ENCODE data around the gene CACNA2D1. TPM values are rescaled to one million over a fixed set of nuclear protein-coding genes. Genes with fewer than 3 reads are reported as not detected.

The CACNA2D1 gene
- total RNA-seq, 1 experiment from 2014 or later, result 9.1 TPM

DNA sequence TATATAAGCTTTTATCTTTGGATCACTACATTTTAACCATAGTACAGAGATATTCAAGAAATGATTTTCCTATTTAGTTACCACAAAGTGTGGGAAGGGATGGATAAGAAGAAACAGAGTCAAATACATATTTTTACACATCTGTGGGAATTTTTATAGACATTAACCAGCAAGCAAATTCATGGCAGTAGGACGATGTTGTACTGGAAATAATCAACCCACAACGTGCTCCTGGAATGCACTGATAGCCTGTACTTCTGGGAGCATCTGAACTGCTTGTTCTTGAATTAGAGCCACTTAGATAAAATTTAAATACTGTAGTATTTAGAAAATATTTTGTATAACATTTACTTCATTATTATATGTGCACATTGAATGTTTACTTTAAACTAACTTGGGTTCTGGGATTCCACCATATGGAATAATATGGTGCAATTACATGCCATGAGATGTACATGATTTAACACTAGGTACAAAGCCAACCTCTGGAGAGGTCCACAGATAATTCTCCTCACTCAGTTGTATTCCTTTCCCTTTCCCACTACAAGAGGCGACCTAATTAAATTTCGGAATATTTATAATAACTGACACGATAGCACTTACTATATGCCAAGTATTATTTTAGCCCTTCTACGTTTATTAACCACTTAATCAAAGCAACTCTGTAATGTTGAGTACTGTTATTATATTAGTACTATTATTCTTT lies 508.8 kb downstream of the CACNA2D1 start:
- H3K4me3 ChIP-seq (ENCODE audit: insufficient read depth, low read depth, low read length), result no peak overlapping the region

DNA sequence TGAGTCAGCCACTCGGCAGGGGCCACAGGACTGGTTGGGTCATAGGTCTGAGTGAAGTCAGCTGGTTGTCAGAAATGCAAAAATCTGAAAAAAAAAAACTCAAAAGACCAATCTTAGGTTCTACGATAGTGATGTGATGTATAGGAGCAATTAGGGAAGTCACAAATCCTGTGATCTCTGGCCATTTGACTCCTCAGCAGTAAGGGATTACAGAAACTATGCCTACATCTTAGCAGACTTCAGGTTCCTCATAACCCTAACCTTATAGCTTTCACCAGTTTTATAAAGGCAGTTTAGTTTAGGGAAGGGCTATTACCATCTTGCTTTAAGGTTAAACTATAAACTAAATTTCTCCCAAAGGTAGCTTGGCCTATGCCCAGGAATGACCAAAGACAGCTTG lies 510.6 kb downstream of the CACNA2D1 start:
- no peak overlapping the region for H3K4me3 ChIP-seq (ENCODE audit: insufficient read depth, low read depth, low read length)
- no peaks in the 10 kb centered on the region for H3K27me3 ChIP-seq (ENCODE audit: control insufficient read depth, insufficient read depth, low read length)
- no peaks in the 10 kb centered on the region for H3K36me3 ChIP-seq (replicated peaks; ENCODE audit: control insufficient read depth, insufficient read depth, low read length)
- DNase-seq, result no peak

More for the DNA sequence above, 508.8 kb downstream of the CACNA2D1 start:
- Histone ChIP-seq H3K27me3 (ENCODE audit: control insufficient read depth, insufficient read depth, low read length) (no peaks in the 10 kb centered on the region), H3K36me3 (replicated peaks; ENCODE audit: control insufficient read depth, insufficient read depth, low read length) (no peaks in the 10 kb centered on the region)
- DNase-seq, result no peak

DNA sequence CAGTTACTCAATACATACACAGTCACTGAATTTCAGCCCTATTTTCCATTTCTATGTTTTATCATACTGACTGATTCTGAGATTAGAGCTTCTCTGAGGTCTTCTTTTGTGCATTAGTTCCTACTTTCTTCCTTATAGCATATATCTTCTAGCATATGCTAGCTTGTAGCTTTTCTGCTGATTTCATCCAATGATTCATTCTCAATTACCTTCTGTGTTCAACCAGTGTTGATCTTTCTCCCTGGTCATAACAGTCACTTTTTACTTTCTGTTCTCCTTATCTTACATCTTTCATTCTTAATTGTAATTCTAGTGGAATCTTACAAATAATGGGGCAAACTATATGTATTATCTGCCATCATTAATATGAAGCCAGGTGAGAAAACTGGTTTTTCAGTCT lies 514.2 kb downstream of the CACNA2D1 start:
- Histone ChIP-seq H3K4me3 (ENCODE audit: insufficient read depth, low read depth, low read length) (no peak overlapping the region), H3K27me3 (ENCODE audit: control insufficient read depth, insufficient read depth, low read length) (no peaks in the 10 kb centered on the region)
- no peak for DNase-seq

DNA sequence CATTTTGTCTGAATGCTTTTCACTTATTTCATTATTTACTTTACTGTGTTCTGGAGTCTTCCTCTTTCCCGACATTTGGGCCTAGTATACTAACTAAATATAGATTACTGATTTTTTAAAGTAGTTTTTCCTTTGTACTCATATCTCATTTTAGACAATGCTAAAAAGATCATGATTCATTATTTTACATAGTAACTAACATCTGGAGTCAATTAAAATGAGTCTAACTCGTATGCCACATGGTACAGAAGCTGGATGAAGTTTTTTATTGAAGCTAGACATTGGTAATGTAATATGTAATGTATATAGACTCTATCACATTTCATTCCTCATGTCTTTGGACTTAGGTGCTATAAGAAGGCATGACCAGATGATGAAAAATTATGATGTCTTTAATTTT lies 517.4 kb downstream of the CACNA2D1 start:
- Histone ChIP-seq H3K36me3 (replicated peaks; ENCODE audit: control insufficient read depth, insufficient read depth, low read length) (no peaks in the 10 kb centered on the region), H3K4me3 (ENCODE audit: insufficient read depth, low read depth, low read length) (no peak overlapping the region), H3K27me3 (ENCODE audit: control insufficient read depth, insufficient read depth, low read length) (no peaks in the 10 kb centered on the region)
- DNase-seq, result no peak

More for the DNA sequence above, 514.2 kb downstream of the CACNA2D1 start:
- no peaks in the 10 kb centered on the region for H3K36me3 ChIP-seq (replicated peaks; ENCODE audit: control insufficient read depth, insufficient read depth, low read length)

DNA sequence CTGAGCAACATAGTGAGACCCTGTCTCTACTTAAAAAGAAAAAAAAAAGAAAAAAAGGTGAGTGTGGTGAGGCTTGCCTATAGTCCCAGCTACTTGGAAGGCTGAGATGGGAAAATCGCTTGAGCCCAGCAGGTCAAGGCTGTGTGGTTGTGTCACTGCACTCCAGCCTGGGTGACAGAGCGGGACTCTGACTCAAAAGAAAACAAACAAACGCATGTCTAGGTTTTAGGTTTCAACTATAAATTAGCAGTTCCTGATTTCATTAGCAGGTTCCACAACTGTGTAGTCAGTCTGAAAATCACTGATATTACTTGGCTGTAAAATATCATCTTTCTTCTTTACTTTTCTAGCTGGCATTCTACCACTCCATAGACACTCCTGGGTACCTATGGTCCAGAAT lies 518.0 kb downstream of the CACNA2D1 start:
- H3K36me3 ChIP-seq (replicated peaks; ENCODE audit: control insufficient read depth, insufficient read depth, low read length), result no peaks in the 10 kb centered on the region
- DNase-seq, result no peak
- no peak overlapping the region for H3K4me3 ChIP-seq (ENCODE audit: insufficient read depth, low read depth, low read length)
- no peaks in the 10 kb centered on the region for H3K27me3 ChIP-seq (ENCODE audit: control insufficient read depth, insufficient read depth, low read length)

DNA sequence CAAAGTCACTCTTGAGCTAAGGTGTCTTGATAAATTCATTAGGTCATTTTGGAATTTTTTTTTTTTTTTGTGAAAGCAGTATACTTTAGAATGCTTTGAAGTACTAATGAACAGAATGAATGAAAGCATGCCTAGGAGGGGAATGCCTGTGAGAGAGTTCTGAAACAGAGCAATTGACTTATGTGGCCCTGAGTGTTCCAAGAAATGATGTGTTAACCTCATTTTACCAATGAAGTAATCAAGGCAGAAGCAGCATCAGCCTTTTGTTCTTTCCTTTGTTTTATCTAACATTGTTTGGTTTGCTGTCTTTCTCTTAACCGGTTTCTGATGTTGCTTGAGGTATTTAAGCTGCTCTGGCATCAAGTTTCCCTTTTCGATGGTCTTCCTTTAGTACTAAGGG lies 519.1 kb downstream of the CACNA2D1 start:
- DNase-seq, result no peak
- Histone ChIP-seq H3K36me3 (replicated peaks; ENCODE audit: control insufficient read depth, insufficient read depth, low read length) (no peaks in the 10 kb centered on the region), H3K4me3 (ENCODE audit: insufficient read depth, low read depth, low read length) (no peak overlapping the region), H3K27me3 (ENCODE audit: control insufficient read depth, insufficient read depth, low read length) (no peaks in the 10 kb centered on the region)

DNA sequence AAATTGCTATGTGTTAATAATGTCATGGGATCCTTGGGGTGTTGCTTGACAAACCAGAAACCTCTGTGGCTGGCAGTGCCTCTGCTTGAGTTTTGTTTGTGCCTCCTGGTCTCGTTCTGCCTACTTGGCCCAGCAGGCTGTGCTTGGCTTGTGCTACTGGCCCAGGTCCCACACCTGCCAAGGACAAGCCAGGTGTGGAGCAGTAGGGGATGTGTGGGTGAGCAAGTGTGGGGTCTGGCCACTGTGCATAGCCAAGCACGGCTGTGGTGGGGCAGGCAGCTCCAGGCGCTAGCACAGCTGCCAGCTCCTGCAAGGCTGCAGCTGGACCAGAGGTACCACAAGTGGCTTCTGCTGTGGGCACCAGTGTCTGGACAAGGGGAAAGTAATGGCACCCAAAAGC lies 524.1 kb downstream of the CACNA2D1 start:
- H3K4me3 ChIP-seq (ENCODE audit: insufficient read depth, low read depth, low read length), result no peak overlapping the region
- H3K36me3 ChIP-seq (replicated peaks; ENCODE audit: control insufficient read depth, insufficient read depth, low read length), result no peaks in the 10 kb centered on the region
- DNase-seq, result no peak
- no peaks in the 10 kb centered on the region for H3K27me3 ChIP-seq (ENCODE audit: control insufficient read depth, insufficient read depth, low read length)

DNA sequence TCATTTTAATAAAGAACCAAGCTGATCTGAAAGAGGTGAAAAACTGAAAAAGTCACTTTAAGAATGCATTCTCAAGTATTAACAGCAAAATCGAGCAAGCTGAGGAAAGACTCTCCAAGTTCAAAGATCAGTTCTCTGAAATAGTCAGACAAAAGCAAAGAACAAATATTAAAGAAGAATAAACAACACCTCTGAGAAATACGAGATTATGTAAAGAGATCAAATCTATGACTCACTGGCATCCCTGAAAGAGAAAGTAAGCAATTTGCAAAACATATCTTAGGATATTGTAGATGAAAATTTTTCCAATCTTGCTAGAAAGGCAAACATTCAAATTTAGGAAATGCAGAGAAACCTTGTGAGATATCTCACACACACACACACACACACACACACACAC lies 535.4 kb downstream of the CACNA2D1 start:
- H3K4me3 ChIP-seq (ENCODE audit: insufficient read depth, low read depth, low read length), result no peak overlapping the region
- H3K27me3 ChIP-seq (ENCODE audit: control insufficient read depth, insufficient read depth, low read length), result no peaks in the 10 kb centered on the region
- H3K36me3 ChIP-seq (replicated peaks; ENCODE audit: control insufficient read depth, insufficient read depth, low read length), result no peaks in the 10 kb centered on the region
- DNase-seq, result no peak

DNA sequence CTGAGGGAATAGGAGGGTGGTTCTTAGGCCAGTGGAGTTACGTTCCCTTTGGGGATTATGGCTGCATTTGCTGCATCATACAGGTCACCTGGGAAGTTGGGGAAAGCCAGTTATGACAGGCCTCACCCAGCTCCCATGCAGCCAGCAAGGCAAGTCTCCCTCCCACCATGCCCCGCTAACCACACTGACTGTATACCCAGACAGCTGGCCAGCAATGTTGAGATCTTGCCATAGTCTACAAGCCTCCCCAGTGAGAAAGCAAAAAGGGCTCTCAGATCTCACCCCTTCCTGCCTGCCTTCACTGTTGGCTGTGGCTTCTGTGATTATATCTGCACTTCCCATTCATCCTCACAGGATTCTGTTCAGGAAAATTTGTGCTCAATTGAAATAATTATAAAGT lies 540.5 kb downstream of the CACNA2D1 start:
- Histone ChIP-seq H3K36me3 (replicated peaks; ENCODE audit: control insufficient read depth, insufficient read depth, low read length) (no peaks in the 10 kb centered on the region), H3K4me3 (ENCODE audit: insufficient read depth, low read depth, low read length) (no peak overlapping the region), H3K27me3 (ENCODE audit: control insufficient read depth, insufficient read depth, low read length) (no peaks in the 10 kb centered on the region)
- DNase-seq, result no peak

DNA sequence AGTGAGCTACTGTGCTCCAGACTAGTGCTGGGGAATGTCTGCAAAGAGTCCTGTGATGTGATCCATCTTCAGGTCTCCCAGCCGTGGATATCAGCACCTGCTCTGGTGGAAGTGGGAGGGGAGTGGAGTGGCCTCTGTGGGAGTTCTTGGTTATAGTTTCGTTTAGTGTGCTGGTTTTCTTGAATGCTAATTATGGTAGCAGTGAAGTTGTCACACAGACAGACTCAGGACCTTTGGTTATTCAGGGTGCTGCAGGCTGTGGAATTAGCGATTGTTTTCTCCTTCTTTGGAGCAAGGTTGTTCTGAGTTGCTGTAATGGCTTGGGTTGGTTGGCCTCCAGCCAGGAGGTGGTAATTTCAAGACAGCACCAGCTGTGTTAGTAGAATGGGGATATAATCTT lies 541.0 kb downstream of the CACNA2D1 start:
- H3K4me3 ChIP-seq (ENCODE audit: insufficient read depth, low read depth, low read length), result no peak overlapping the region
- no peak for DNase-seq
- H3K36me3 ChIP-seq (replicated peaks; ENCODE audit: control insufficient read depth, insufficient read depth, low read length), result no peaks in the 10 kb centered on the region
- H3K27me3 ChIP-seq (ENCODE audit: control insufficient read depth, insufficient read depth, low read length), result no peaks in the 10 kb centered on the region

All from H7 (cell line).